SJCRH30 (cell line): ENCODE results near the gene IL22RA1. TPM values are rescaled to one million over a fixed set of nuclear protein-coding genes. Genes with fewer than 3 reads are reported as not detected.

Experiments
- DNase-seq, 2 experiments: peaks; one replicate each; pipeline ENCODE4 v3.0.0-alpha.2; 2015 to 2020
- H3K27ac ChIP-seq: fragments of 250-450 bp; sonication (Bioruptor Pico); 2 replicates; pipeline ENCODE4 v1.5.1; 2020; ENCODE audit warnings: mild to moderate bottlenecking, moderate library complexity
- H3K27me3 ChIP-seq: fragments of 250-450 bp; sonication (Bioruptor Pico); 2 replicates; pipeline ENCODE4 v1.5.1; 2020; ENCODE audit warnings: mild to moderate bottlenecking, moderate library complexity
- H3K36me3 ChIP-seq: fragments of 250-450 bp; sonication (Bioruptor Pico); 2 replicates; pipeline ENCODE4 v1.5.1; 2020; ENCODE audit warnings: mild to moderate bottlenecking, moderate library complexity
- H3K4me1 ChIP-seq: fragments of 250-450 bp; sonication (Bioruptor Pico); 2 replicates; pipeline ENCODE4 v1.5.1; 2020; ENCODE audit warnings: mild to moderate bottlenecking, moderate library complexity
- H3K4me3 ChIP-seq: fragments of 250-450 bp; sonication (Bioruptor Pico); 2 replicates; pipeline ENCODE4 v1.5.1; 2020; ENCODE audit warnings: mild to moderate bottlenecking, moderate library complexity
- H3K9me3 ChIP-seq: fragments of 250-450 bp; sonication (Bioruptor Pico); replicated peaks from 2 replicates; pipeline ENCODE4 v1.5.1; 2020; ENCODE audit warnings: mild to moderate bottlenecking, moderate library complexity
- total RNA-seq: library from RNA; depleted of rRNA; stranded (reverse); fragments of >200 nt; shearing (Covaris generic); gene quantifications from 2 replicates; pipeline ENCODE4 v1.2.3, GENCODE V29; 2014

IL22RA1 gene
- total RNA-seq, 1 experiment from 2014 or later, result not detected

DNA sequence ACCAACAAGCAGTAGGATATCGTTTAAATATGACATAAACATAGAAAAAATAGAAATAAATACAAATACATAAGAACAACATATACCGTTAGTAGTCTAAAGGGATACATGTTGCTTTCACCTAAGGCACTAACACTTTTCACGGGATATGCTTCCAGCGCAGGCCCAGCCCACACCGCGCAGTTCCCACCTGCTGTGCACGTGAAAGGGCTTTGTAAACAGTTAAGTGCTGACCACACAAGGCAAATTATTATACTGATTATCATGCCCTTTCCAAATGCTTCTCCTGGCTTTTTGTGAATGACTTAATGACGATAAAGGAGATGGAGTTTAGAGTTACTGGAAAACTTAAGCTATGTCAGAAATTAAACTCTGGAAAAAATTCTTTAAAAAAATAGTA, 11.3 kb upstream of the IL22RA1 start:
- Histone ChIP-seq H3K9me3 (no peaks in the 10 kb centered on the region), H3K4me3 (no peak overlapping the region), H3K27me3 (peaks cover 41% of the 10 kb centered on the region), H3K36me3 (no peaks in the 10 kb centered on the region), H3K27ac (no peak overlapping the region), H3K4me1 (no peaks in the 10 kb centered on the region)
- no peak for DNase-seq

- no peaks in the 10 kb centered on the region for H3K4me1 ChIP-seq
- peaks cover 32% of the 10 kb centered on the region for H3K27me3 ChIP-seq
- no peaks in the 10 kb centered on the region for H3K9me3 ChIP-seq
- no peak overlapping the region for H3K27ac ChIP-seq
- no peaks in the 10 kb centered on the region for H3K36me3 ChIP-seq
- no peak overlapping the region for H3K4me3 ChIP-seq
- no peak for DNase-seq
These were observed 9.9 kb upstream of the IL22RA1 start for GRCh38 chr1:24152631-24153494.

DNA sequence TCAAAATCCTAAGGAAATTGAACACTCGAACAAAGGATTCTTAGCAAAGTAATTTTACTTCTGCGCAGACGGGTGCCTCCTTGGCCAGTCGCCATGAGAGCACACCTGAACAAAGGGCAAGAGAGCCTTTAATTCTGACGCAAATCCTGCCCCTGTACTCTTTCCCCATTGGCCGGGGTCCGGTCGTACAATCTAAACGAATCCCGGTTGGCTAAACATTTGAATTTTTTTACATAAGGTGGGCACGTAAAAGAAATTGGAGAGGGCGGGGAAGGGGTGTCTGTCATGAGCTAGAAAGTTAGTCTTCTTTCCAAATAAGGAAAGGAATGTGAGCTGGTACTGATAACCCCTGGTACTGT, 8.2 kb upstream of the IL22RA1 start:
- DNase-seq, result no peak
- Histone ChIP-seq H3K4me3 (no peak overlapping the region), H3K9me3 (no peaks in the 10 kb centered on the region), H3K4me1 (no peaks in the 10 kb centered on the region), H3K36me3 (no peaks in the 10 kb centered on the region), H3K27ac (no peak overlapping the region), H3K27me3 (peaks cover 23% of the 10 kb centered on the region)

GRCh38 chr1:24150234-24151174, 7.6 kb upstream of the IL22RA1 start:
- no peak overlapping the region for H3K4me3 ChIP-seq
- no peaks in the 10 kb centered on the region for H3K9me3 ChIP-seq
- H3K27ac ChIP-seq, result no peak overlapping the region
- H3K4me1 ChIP-seq, result no peaks in the 10 kb centered on the region
- no peaks in the 10 kb centered on the region for H3K36me3 ChIP-seq
- peaks cover 19% of the 10 kb centered on the region for H3K27me3 ChIP-seq
- peak; percentile 74 to 75 for DNase-seq

DNA sequence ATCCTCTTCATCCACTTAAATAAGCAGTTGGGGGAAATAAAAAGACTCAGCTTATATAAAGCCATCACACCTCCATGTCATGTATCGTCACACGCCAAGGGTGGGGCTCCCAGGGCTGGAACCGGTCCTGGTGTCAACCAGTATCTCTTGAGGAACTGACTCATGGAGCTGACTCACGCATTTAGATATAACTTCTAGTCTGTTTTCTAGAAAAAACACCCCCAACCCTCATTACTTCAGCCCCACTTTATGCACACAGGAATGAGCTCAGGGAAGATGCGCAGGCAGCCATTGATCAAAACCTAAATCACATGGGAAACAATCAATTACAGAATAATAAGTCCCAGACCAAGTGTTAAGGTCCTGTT, 6.9 kb upstream of the IL22RA1 start:
- Histone ChIP-seq H3K27ac (no peak overlapping the region), H3K4me1 (no peaks in the 10 kb centered on the region), H3K4me3 (no peak overlapping the region), H3K9me3 (no peaks in the 10 kb centered on the region), H3K36me3 (no peaks in the 10 kb centered on the region), H3K27me3 (peaks cover 15% of the 10 kb centered on the region)
- DNase-seq, result no peak

DNA sequence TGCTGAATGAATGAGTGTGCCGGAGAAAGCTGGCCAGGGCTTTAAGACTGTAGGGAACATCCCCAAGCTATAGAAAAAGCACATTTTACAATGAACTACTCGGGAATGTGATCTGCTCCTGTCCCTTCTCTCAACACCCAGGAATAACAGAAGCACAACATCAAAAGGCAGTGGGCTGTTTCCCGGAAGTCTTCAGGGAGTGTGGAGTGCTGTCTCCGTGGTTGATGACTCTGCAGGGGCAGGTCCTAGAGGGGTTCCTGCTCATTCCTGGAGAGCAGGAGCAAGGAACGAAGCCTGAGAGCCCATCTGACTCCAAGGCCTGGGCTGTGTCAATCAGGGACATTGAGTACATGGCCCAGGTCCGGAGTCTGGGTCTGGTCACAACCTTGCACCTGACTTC, 4.9 kb upstream of the IL22RA1 start:
- H3K4me3 ChIP-seq, result no peak overlapping the region
- no peaks in the 10 kb centered on the region for H3K9me3 ChIP-seq
- H3K27ac ChIP-seq, result no peak overlapping the region
- H3K36me3 ChIP-seq, result no peaks in the 10 kb centered on the region
- DNase-seq, result no peak
- H3K4me1 ChIP-seq, result no peaks in the 10 kb centered on the region
- peaks cover 11% of the 10 kb centered on the region for H3K27me3 ChIP-seq

- peaks cover 16% of the 10 kb centered on the region for H3K27me3 ChIP-seq
- DNase-seq, result no peak
- no peaks in the 10 kb centered on the region for H3K9me3 ChIP-seq
- H3K4me3 ChIP-seq, result no peak overlapping the region
- no peaks in the 10 kb centered on the region for H3K4me1 ChIP-seq
- no peak overlapping the region for H3K27ac ChIP-seq
- no peaks in the 10 kb centered on the region for H3K36me3 ChIP-seq
These were observed 4.3 kb upstream of the IL22RA1 start for GRCh38 chr1:24147194-24147593.

- Histone ChIP-seq H3K4me3 (no peak overlapping the region), H3K27ac (no peak overlapping the region), H3K27me3 (peaks cover 16% of the 10 kb centered on the region), H3K4me1 (no peaks in the 10 kb centered on the region), H3K36me3 (no peaks in the 10 kb centered on the region), H3K9me3 (no peaks in the 10 kb centered on the region)
- no peak for DNase-seq
These were observed 1.5 kb downstream of the IL22RA1 start for GRCh38 chr1:24141311-24141997.

DNA sequence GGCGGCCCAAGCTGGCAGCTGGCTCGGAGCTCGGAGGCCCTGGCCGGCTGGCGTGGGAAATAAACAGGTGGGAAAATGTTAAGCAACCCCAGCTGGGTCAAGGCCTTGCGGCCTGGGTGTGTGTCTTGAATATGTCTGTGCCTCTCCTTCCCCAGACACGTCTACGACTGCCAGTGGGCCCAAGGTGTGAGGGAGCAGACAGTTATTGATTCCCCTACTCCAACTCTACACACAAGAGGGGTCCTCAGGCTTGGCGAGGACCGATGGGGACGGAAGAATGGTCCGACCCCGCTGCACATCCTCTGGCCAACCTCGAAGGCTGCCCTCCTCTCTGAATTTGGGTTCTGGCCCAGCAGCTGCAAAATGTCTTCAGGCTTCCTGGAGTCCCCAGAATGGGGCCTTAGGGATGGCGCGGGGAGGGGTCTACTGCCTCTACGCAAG, 2.2 kb downstream of the IL22RA1 start:
- no peak for DNase-seq
- no peaks in the 10 kb centered on the region for H3K4me1 ChIP-seq
- H3K27me3 ChIP-seq, result peaks cover 16% of the 10 kb centered on the region
- no peaks in the 10 kb centered on the region for H3K36me3 ChIP-seq
- H3K4me3 ChIP-seq, result no peak overlapping the region
- H3K27ac ChIP-seq, result no peak overlapping the region
- H3K9me3 ChIP-seq, result no peaks in the 10 kb centered on the region

GRCh38 chr1:24139841-24140425, 3.0 kb downstream of the IL22RA1 start:
- H3K27ac ChIP-seq, result no peak overlapping the region

DNA sequence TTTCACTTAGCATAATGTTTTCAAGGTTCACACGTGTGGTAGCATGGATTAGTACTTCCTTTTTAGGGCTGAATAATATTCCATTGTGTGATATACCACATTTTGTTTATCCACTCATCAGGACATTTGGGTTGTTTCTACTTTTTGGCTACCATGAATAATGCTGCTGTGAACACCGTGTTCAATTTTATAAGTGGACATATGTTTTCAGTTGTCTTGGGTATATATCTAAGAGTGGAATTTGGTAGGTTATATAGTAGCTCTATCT, 3.8 kb downstream of the IL22RA1 start:
- Histone ChIP-seq H3K4me3 (no peak overlapping the region), H3K36me3 (no peaks in the 10 kb centered on the region), H3K27ac (no peak overlapping the region), H3K27me3 (peaks cover 11% of the 10 kb centered on the region), H3K9me3 (no peaks in the 10 kb centered on the region), H3K4me1 (no peaks in the 10 kb centered on the region)
- DNase-seq, result no peak

More at GRCh38 chr1:24139841-24140425, 3.0 kb downstream of the IL22RA1 start:
- Histone ChIP-seq H3K27me3 (peaks cover 16% of the 10 kb centered on the region), H3K4me3 (no peak overlapping the region), H3K36me3 (no peaks in the 10 kb centered on the region), H3K4me1 (no peaks in the 10 kb centered on the region), H3K9me3 (no peaks in the 10 kb centered on the region)
- DNase-seq, result no peak

GRCh38 chr1:24138476-24139221, 4.3 kb downstream of the IL22RA1 start:
- Histone ChIP-seq H3K9me3 (no peaks in the 10 kb centered on the region), H3K4me1 (no peaks in the 10 kb centered on the region), H3K36me3 (no peaks in the 10 kb centered on the region), H3K27ac (no peak overlapping the region), H3K27me3 (peaks cover 11% of the 10 kb centered on the region), H3K4me3 (no peak overlapping the region)
- no peak for DNase-seq

- Histone ChIP-seq H3K27me3 (peaks cover 4% of the 10 kb centered on the region), H3K36me3 (no peaks in the 10 kb centered on the region), H3K4me3 (no peak overlapping the region), H3K27ac (no peak overlapping the region), H3K4me1 (no peaks in the 10 kb centered on the region), H3K9me3 (no peaks in the 10 kb centered on the region)
- DNase-seq, result no peak
These were observed 5.9 kb downstream of the IL22RA1 start for GRCh38 chr1:24136956-24137539.

GRCh38 chr1:24134376-24134775, 8.6 kb downstream of the IL22RA1 start:
- Histone ChIP-seq H3K4me1 (no peaks in the 10 kb centered on the region), H3K4me3 (no peak overlapping the region), H3K27ac (no peak overlapping the region), H3K27me3 (no peaks in the 10 kb centered on the region), H3K36me3 (no peaks in the 10 kb centered on the region), H3K9me3 (0 out of 2 replicates have a peak, but pooled peaks cover 3% of the 10 kb centered on the region)
- no peak for DNase-seq
